Activated CD8-positive, alpha-beta T cell treated with anti-CD3 and anti-CD28 coated beads for 36 hours (primary cell): ENCODE measurements around the gene KRT6B. TPM values are rescaled to one million over a fixed set of nuclear protein-coding genes. Genes with fewer than 3 reads are reported as not detected.
A peak's percentile ranks its signal among the peaks of the same experiment; 100 is the strongest.

ENCODE experiments used
- ATAC-seq: fragments of 200-7000 bp; cut with Tn5 transposase; one replicate; pipeline ENCODE4 v1.10.0; 2021; ENCODE audit warnings: mild to moderate bottlenecking, moderate library complexity
- CTCF ChIA-PET: fragments of 350-600 bp; sonication (Branson Sonifier 250); formaldehyde crosslinking; loops from one replicate; lab custom pipeline; 2021; ENCODE audit warnings: antibody characterized with exemption; lab: Charles Lee
- POLR2A ChIA-PET: fragments of 350-600 bp; sonication (Branson Sonifier 250); formaldehyde crosslinking; loops from one replicate; lab custom pipeline; 2021; ENCODE audit warnings: antibody characterized with exemption; lab: Charles Lee
- DNase-seq: peaks from one replicate; pipeline ENCODE4 v3.0.0-alpha.2; 2020
- H3K27ac Mint-ChIP-seq: one replicate; pipeline ENCODE4 v1.8.0; 2021; ENCODE audit warnings: mild to moderate bottlenecking, mixed read lengths
- H3K27me3 Mint-ChIP-seq: one replicate; pipeline ENCODE4 v1.8.0; 2021; ENCODE audit warnings: mixed read lengths
- H3K36me3 Mint-ChIP-seq: one replicate; pipeline ENCODE4 v1.8.0; 2021; ENCODE audit warnings: low read depth, mixed read lengths
- H3K4me1 Mint-ChIP-seq: one replicate; pipeline ENCODE4 v1.8.0; 2021; ENCODE audit warnings: low read depth, mixed read lengths
- H3K4me3 Mint-ChIP-seq: one replicate; pipeline ENCODE4 v1.8.0; 2021; ENCODE audit warnings: mild to moderate bottlenecking, moderate library complexity, mixed read lengths
- H3K9me3 Mint-ChIP-seq: one replicate; pipeline ENCODE4 v1.8.0; 2021; ENCODE audit warnings: mixed read lengths
- CTCF ChIP-seq: fragments of 200-600 bp; IDR thresholded peaks from one replicate; pipeline ENCODE4 v1.8.0; 2022; ENCODE audit warnings: antibody characterized with exemption, mild to moderate bottlenecking
- intact Hi-C: fragments of 100-400 bp; cut with micrococcal nuclease; formaldehyde crosslinking; loops from one replicate; pipeline ENCODE4 v1.10.0; 2022
- total RNA-seq, 2 experiments: library from RNA; stranded (reverse); gene quantifications; one replicate each; pipeline ENCODE4 v1.2.3, GENCODE V29; 2021

The KRT6B gene
- total RNA-seq, 2 experiments from 2014 or later = not detected

DNA sequence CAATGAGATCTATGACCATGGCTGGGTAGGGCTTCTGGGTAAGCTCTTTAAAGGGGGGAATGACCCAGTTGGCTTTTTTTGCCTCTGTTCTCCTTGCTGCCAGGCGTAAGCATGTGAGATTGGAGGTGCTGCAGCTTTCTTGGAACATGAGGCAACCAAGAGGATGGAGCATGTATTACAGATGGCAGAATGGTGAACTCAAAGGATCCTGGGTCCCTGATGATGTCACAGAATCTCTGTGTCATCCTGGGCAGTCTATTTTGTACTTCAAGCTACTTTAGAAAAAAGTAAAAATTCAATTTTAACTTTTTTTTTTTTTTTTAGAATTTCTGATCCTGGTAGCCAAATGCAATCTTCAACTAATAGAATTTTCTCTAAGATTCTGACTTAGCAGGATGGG is 53.8 kb downstream of the KRT6B start:
- DNase-seq (peak; percentile 26), ATAC-seq (no peak)
- no peak overlapping the region for H3K27ac Mint-ChIP-seq
- no peaks in the 10 kb centered on the region for H3K9me3 Mint-ChIP-seq
- ChIA-PET POLR2A (interaction anchor here (1.3 kb wide), 1 partner anchor 15 kb away, joined by 3 read pairs; no protein-coding TSS in a partner anchor), CTCF (interaction anchor here (0.7 kb wide), 1 partner anchor 481 kb away, joined by 3 read pairs; no protein-coding TSS in a partner anchor)
- no peaks in the 10 kb centered on the region for H3K36me3 Mint-ChIP-seq
- H3K27me3 Mint-ChIP-seq = no peaks in the 10 kb centered on the region
- H3K4me1 Mint-ChIP-seq = no peaks in the 10 kb centered on the region
- no peak overlapping the region for H3K4me3 Mint-ChIP-seq
- TF ChIP-seq CTCF = no peak
- intact Hi-C loops = no loop called here

DNA sequence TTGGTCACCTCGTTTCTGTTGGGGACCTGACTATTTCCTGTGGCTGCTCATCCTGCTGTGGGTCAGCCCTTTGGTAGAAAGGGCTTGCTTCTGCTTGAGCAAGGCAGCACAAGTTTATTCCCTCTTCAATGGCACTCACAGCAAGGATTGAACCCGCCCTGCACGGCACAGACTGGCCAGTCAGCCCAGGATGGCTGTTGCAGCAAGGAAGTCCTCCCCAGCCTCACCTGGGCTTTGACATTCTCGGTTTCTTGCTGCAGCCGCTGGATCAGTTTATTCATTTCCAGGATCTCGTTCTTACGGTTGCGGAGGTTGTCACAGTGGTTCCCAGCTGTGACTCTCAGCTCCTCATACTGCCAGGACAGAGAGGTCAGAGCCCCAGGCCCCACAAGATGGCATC is 55.3 kb downstream of the KRT6B start:
- H3K4me1 Mint-ChIP-seq = no peaks in the 10 kb centered on the region
- ATAC-seq = no peak
- POLR2A ChIA-PET = no interaction called here
- DNase-seq = no peak
- no peak overlapping the region for H3K27ac Mint-ChIP-seq
- H3K9me3 Mint-ChIP-seq = no peaks in the 10 kb centered on the region
- H3K27me3 Mint-ChIP-seq = no peaks in the 10 kb centered on the region
- no peak overlapping the region for H3K4me3 Mint-ChIP-seq
- no peaks in the 10 kb centered on the region for H3K36me3 Mint-ChIP-seq
- CTCF ChIA-PET = interaction anchor here (0.7 to 1.5 kb wide), 2 partner anchors 31 to 474 kb away, joined by 3 to 6 read pairs; no protein-coding TSS in a partner anchor
- intact Hi-C loops = no loop called here
- TF ChIP-seq CTCF = no peak

Other genes starting within 250 kb of the KRT6B start
- gene KRT7, start 218.9 kb downstream of the KRT6B start, total RNA-seq = 1 to 10 TPM; 2.1 to 3.1 TPM
- not detected for gene KRT86, start 177.5 kb downstream of the KRT6B start, total RNA-seq
- not detected for gene KRT81, start 160.6 kb downstream of the KRT6B start, total RNA-seq
- gene KRT83, start 130.7 kb downstream of the KRT6B start, total RNA-seq = not detected
- gene KRT85, start 84.7 kb downstream of the KRT6B start, total RNA-seq = not detected
- gene KRT84, start 66.5 kb downstream of the KRT6B start, total RNA-seq = not detected
- gene KRT82, start 45.8 kb downstream of the KRT6B start, total RNA-seq = not detected
- not detected for gene KRT75, start 17.8 kb downstream of the KRT6B start, total RNA-seq
- not detected for gene KRT6C, start 21.7 kb upstream of the KRT6B start, total RNA-seq
- not detected for gene KRT6A, start 41.1 kb upstream of the KRT6B start, total RNA-seq
- not detected for gene KRT5, start 68.2 kb upstream of the KRT6B start, total RNA-seq
- gene KRT71, start 101.0 kb upstream of the KRT6B start, total RNA-seq = not detected
- not detected for gene KRT74, start 121.7 kb upstream of the KRT6B start, total RNA-seq
- gene KRT72, start 149.3 kb upstream of the KRT6B start, total RNA-seq = under 1 TPM; 0.16 to 0.32 TPM
- gene KRT73, start 166.4 kb upstream of the KRT6B start, total RNA-seq = under 1 TPM in 1 of 2 experiments, not detected in 1; 0.20 TPM
- gene KRT2, start 200.1 kb upstream of the KRT6B start, total RNA-seq = not detected
- gene KRT1, start 228.3 kb upstream of the KRT6B start, total RNA-seq = not detected